GM12864 (cell line): ENCODE data around the gene SLF2.

Source experiments
- DNase-seq: peaks from one replicate; pipeline ENCODE4 v3.0.0-alpha.2; 2011; ENCODE audit warnings: low read depth
- H3K4me3 ChIP-seq: 2 replicates; pipeline ENCODE4 v1.5.1; 2011; ENCODE audit warnings: mild to moderate bottlenecking, low read depth, low read length, control low read depth
- CTCF ChIP-seq: IDR thresholded peaks from 2 replicates; pipeline ENCODE4 v1.5.1; 2011; ENCODE audit warnings: low read depth, mild to moderate bottlenecking, moderate library complexity, low read length, control low read depth, inconsistent platforms; ENCODE audit errors: missing control alignments

Gene SLF2

GRCh38 chr10:100993986-100994708, 81.4 kb downstream of the SLF2 start:
- no peak for DNase-seq
- H3K4me3 ChIP-seq, result no peak overlapping the region
- TF ChIP-seq CTCF, result peak; percentile 34

GRCh38 chr10:100995181-100995580, 82.4 kb downstream of the SLF2 start:
- TF ChIP-seq CTCF, result no peak
- DNase-seq, result no peak
- no peak overlapping the region for H3K4me3 ChIP-seq

- H3K4me3 ChIP-seq, result peak overlapping the region; percentile 87
- DNase-seq, result no peak
These were observed 84.1 kb downstream of the SLF2 start for GRCh38 chr10:100996678-100997359.

GRCh38 chr10:100997360-100998182, 84.8 kb downstream of the SLF2 start:
- TF ChIP-seq CTCF, result peak; percentile 87
- H3K4me3 ChIP-seq, result peak overlapping the region; percentile 87
- peak; percentile 46 for DNase-seq

More at GRCh38 chr10:100996678-100997359, 84.1 kb downstream of the SLF2 start:
- TF ChIP-seq CTCF, result no peak

- peak overlapping the region; percentile 87 for H3K4me3 ChIP-seq
- TF ChIP-seq CTCF, result no peak
- DNase-seq, result no peak
These were observed 85.6 kb downstream of the SLF2 start for GRCh38 chr10:100998183-100998990.

- TF ChIP-seq CTCF, result peak; percentile 86
- DNase-seq, result no peak
- H3K4me3 ChIP-seq, result peak overlapping the region; percentile 87
These were observed 86.4 kb downstream of the SLF2 start for GRCh38 chr10:100998991-100999741.
